GM12878 (cell line): Measurements from ENCODE around the gene PGAM2.

Experiments
- CTCF ChIP-seq, 3 experiments: IDR thresholded peaks in 2 of 3; conservative IDR thresholded peaks in 1 of 3; 2 replicates each; pipeline ENCODE4 v1.5.1; 2011; ENCODE audit warnings: low read depth in 3 of 3, low read length in 3 of 3, mild to moderate bottlenecking in 3 of 3, control low read depth in 2 of 3, moderate library complexity in 2 of 3, inconsistent platforms in 1 of 3, mixed read lengths in 1 of 3; ENCODE audit not compliant: control insufficient read depth in 2 of 3, insufficient read depth in 1 of 3; ENCODE audit errors: extremely low read depth in 1 of 3
- CUX1 ChIP-seq: IDR thresholded peaks from 2 replicates; pipeline ENCODE4 v1.6.1; 2012; ENCODE audit warnings: improper control_type of control experiment, low read depth, low read length; ENCODE audit not compliant: insufficient replicate concordance
- DPF2 ChIP-seq: fragments of 450-650 bp; IDR thresholded peaks from 2 replicates; pipeline ENCODE4 v1.6.1; 2017; ENCODE audit warnings: mild to moderate bottlenecking
- EP300 ChIP-seq, 2 experiments: fragments of 150-350 bp in 1 of 2; IDR thresholded peaks; 2 replicates each; pipeline ENCODE4 v1.6.1; 2011 to 2012; ENCODE audit warnings: low read depth in 2 of 2, low read length in 2 of 2, borderline replicate concordance in 1 of 2, improper control_type of control experiment in 1 of 2, inconsistent platforms in 1 of 2; ENCODE audit not compliant: control insufficient read depth in 1 of 2
- FOS ChIP-seq: IDR thresholded peaks from 3 replicates; pipeline ENCODE4 v1.6.1; 2011; ENCODE audit warnings: borderline replicate concordance; ENCODE audit not compliant: insufficient read length; ENCODE audit errors: extremely low read depth
- JUND ChIP-seq: IDR thresholded peaks from 2 replicates; pipeline ENCODE4 v1.6.1; 2012; ENCODE audit warnings: low read depth, mild to moderate bottlenecking, low read length, improper control_type of control experiment, moderate library complexity
- NFYB ChIP-seq: IDR thresholded peaks from 2 replicates; pipeline ENCODE4 v1.6.1; 2011; ENCODE audit warnings: low read depth, mild to moderate bottlenecking, low read length, improper control_type of control experiment, moderate library complexity; ENCODE audit not compliant: insufficient read depth
- RAD21 ChIP-seq: IDR thresholded peaks from 2 replicates; pipeline ENCODE4 v1.6.1; 2011; ENCODE audit warnings: mild to moderate bottlenecking, low read depth, low read length, moderate library complexity; ENCODE audit not compliant: insufficient read depth
- SIN3A ChIP-seq: IDR thresholded peaks from 2 replicates; pipeline ENCODE4 v1.6.1; 2012; ENCODE audit warnings: low read depth, low read length, improper control_type of control experiment
- SMC3 ChIP-seq: IDR thresholded peaks from 2 replicates; pipeline ENCODE4 v1.6.1; 2011; ENCODE audit warnings: low read length, improper control_type of control experiment, borderline replicate concordance
- SRF ChIP-seq, 2 experiments: IDR thresholded peaks; 2 replicates each; pipeline ENCODE4 v1.6.1; 2011; ENCODE audit warnings: low read depth in 2 of 2, low read length in 2 of 2, mild to moderate bottlenecking in 1 of 2, moderate library complexity in 1 of 2
- ZNF274 ChIP-seq: IDR thresholded peaks from one replicate; pipeline ENCODE4 v1.8.0; 2011; ENCODE audit not compliant: insufficient read length, insufficient read depth
- ZZZ3 ChIP-seq: IDR thresholded peaks from 2 replicates; pipeline ENCODE4 v1.6.1; 2011; ENCODE audit warnings: low read depth; ENCODE audit not compliant: control insufficient read depth, insufficient read length

GRCh38 chr7:44042221-44042620, 23.1 kb downstream of the PGAM2 start:
- TF ChIP-seq EP300 (IDR thresholded peaks at IDR 0.05; ENCODE audit: borderline replicate concordance in 1 of 2, control insufficient read depth in 1 of 2, low read depth in 2 of 2, low read length in 2 of 2) (no peak), DPF2 (no peak), FOS (no peak), CTCF (IDR thresholded peaks at IDR 0.05 in 2 of 3, conservative IDR thresholded peaks at IDR 0.05 in 1 of 3; ENCODE audit: control insufficient read depth in 2 of 3, extremely low read depth in 1 of 3, insufficient read depth in 1 of 3, low read depth in 3 of 3, low read length in 3 of 3) (no peak), ZZZ3 (no peak), SIN3A (no peak), NFYB (no peak), SMC3 (no peak), JUND (no peak), RAD21 (no peak), ZNF274 (no peak), CUX1 (no peak), SRF (IDR thresholded peaks at IDR 0.05; ENCODE audit: low read depth in 2 of 2, low read length in 2 of 2) (no peak)
